HG03139 (cell line): ENCODE measurements around the gene SELENBP1.
"Not testable (repeated sequence)": the region's sequence is repeated elsewhere in the genome, so short reads cannot be mapped to it uniquely, and the experiment has no call there.

Experiments
- ATAC-seq: cut with Tn5 transposase; IDR thresholded peaks from one replicate; pipeline ENCODE4 v1.9.1; 2021; ENCODE audit not compliant: unreplicated experiment

Gene SELENBP1

DNA sequence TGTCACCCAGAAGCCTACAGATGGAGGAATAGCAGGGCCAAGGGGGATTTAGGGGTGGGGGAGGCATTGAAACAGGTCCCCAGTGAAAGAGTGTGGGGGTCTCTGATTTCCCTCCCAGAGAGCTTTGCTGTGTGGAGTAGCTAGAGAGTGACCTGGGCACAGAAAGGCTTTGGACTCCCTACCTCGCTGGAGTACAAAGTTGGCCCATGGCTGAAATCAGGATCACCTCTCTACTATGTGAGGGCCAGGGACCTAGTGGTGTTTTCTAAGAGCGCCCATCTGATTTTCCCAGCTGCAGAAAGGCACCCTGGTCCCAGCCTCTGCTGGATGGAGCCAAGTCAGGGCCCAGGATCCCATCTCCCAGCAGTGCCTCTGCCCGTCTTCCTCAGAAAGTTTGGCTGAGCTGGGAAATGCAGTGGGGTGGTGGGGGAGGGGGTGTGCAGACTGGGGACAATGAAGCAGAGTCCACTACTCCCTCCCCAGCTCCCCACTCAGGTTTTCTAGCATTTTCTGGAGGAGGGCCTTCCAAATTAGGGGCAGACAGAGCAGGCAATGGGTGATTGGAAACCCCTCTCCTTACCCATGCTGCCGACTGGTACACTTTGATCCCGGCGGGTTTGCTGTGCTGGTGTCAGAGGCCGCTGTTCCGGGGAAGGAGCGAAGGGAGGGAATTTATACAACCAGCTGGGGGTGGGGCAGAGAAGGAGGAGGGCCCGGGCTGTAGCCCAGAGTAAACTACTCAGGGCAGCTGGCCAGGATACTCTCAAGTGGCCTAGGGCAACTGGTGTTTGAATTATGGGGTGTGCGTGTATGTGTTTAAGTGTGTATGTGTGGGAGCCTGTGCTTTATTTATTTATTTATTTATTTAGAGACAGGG is at the start of gene SELENBP1:
Gene SELENBP1 (minus strand): TSS at position 648 of the 877 bp plus-strand sequence. CDS start 64 bp downstream, at position 584.
- ATAC-seq: no peak

DNA sequence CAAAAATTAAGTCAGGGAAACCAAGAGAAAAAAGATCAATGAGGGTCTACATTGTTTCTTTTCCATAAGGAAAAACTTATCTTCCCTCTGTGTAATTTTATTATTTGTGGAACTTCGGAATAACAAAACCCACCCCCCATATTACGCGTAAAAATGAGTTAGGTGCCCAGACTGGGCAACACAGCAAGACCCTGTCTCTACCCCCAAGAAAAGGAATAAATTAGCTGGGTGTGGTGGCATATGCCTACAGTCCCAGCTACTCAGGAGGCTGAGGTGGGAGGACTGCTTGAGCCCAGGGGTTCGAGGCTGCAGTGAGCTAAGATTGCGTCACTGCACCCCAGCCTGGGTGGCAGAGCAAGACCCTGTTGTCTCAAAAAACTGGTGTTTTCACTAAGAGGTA is 47.3 kb upstream of the SELENBP1 start:
- ATAC-seq: no peak

DNA sequence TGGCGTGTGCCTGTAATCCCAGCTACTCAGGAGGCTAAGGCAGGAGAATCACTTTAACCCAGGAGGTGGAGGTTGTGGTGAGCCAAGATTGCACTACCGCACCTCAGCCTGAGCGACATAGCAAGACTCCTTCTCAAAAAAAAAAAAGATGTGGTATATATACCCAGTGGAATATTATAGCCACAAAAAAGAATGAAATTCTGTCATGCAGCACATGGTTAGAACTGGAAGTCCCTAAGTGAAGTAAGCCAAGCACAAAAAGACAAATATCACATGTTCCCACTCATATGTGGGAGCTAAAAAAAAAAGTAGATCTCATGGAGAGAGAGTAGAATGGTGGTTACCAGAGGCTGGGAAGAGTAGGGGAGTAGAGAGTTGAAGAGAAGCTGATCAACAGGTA is 45.6 kb upstream of the SELENBP1 start:
- no peak for ATAC-seq

DNA sequence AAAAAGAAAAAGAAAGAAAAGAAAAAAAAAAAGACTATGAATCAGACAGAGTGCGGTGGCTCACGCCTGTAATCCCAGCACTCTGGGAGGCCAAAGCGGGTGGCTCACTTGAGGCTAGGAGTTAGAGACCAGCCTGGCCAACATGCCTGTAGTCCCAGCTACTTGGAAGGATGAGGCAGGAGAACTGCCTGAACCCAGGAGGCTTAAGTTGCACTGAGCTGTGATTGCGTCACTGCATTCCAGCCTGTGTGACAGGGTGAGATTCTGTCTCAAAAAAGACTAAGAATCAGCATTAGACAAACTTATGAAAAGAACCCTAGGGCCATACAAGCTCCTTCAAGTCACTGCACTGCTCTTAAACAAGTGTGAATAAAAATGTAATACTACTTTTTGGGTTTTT is 43.7 kb upstream of the SELENBP1 start:
- ATAC-seq: no peak

DNA sequence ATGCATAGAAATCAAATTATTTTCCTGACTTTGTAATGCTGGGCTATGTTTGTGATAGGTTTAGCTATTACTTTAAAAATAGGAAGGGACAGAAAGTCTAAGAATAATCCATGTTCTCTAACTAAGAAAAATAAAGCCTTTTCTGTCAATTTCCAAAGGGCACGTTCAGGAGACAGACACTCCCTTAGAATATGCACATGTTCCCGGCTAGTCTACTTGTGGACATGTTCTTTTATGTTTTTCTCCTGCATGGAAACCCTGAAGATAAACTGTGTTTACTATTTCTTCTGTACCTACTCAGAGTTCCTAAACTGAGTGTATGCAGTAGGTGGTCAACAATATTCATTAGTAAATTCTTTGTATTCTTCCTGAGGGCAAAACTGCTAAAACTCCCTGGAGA is 39.4 kb upstream of the SELENBP1 start:
- no peak for ATAC-seq

DNA sequence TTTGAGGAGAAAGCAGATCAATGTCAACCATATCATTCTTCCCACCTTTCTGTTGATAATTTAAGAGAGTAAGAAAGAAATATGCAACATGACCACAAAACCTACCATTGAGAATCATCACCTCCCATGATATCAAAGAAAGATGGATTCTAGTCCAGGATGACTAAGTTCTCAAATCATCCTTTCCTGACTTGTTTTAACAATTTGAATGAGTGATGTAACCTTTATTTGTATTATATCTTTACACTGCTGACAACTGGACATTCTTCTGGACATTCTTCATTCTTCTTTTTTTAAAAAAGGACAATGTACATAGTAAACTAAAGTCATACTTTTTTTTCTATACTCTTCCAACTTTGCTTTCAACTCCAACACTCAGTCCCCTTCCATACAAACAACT is 36.4 kb upstream of the SELENBP1 start:
- no peak for ATAC-seq

DNA sequence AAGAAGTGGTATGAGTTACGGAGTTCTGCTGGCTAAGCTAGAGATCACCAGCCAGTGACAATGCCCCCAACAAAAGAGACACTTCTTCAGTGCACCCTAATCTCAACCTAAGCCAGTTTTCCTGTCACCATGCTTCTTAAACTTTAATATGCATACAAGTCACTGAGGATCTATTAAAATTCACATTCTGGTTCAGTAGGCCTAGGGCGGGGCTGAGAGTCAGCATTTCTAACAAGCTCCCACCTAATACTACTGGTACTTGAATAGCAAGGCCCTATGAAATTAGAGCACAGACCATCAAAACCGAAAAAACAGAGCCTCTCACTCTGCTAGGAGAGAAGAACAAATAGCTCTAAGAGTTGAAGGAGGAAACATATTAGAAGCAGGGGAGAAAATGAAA is 34.8 kb upstream of the SELENBP1 start:
- ATAC-seq: no peak

DNA sequence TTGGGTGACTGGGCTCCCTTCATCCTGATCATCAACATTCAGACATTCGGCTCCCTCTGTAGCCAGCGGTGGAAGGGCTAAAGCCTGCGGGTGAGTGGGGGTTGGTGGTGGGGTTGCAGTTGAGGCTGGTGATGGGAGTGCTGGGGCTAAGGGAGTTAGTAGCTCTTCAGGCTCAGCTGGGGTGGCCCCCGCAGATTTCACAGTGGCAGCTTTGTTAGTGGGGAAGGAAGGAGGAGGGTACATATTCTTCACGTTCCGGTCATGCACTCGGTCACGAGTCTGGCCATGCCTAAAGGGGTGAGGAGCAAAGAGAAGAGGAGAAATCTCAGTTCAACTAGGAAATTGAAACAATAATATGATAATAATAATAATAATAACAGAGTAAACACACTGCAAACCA is 33.7 kb upstream of the SELENBP1 start:
- ATAC-seq: no peak

DNA sequence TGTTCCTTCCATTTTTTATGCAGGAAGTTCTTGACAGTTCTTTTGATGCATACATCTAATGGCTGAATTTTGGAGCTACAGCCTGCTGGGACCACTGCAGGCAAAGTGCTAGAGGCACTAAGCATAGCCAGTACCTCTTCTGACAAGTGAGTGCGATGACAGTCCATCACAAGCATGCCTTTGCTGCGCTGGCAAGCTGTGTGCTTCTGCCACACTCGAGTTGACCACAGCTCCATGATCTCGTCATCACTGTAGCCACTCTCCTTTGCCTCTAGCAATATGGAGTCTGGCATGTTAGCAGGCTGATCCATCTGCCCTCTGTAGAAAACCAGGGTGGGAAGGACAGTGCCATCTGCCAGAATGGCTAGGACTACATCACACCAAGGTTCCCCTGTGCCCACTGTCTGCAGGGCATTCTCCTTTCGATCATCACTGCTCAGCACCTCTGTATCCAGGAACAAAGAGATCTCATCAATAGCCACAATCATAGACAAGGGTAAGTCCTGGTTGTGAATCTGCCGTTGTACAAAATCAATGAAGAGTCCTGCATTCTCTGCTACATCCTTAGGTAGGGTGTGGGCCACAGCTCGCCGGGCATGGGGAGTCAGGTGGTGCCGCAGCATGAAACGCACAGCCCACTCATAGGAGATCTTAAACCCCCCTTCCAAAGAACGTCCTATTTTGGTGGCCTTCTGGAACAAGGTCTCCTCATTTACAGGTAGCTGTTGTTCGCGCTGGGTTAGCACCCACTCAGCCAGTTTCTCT is 32.9 kb upstream of the SELENBP1 start:
- ATAC-seq: no peak

DNA sequence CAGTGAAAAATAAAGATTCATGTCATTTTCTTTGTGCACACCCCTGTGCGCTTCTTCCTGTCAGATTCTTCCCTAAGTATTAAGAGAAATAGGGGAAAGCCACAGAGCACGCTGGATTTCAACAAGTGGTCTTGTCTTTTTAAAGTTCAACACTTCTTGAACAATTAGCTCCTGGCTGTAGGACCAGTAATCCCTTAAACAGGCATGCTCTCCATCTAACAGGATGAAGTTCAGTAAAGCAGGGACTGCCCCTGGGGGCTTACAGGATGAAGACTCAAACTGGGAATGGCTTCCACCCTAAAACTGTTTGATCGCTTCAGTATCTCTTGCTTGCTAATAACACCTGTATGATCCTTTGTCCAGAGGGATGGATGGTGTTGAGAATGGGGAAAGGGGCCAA is 31.1 kb upstream of the SELENBP1 start:
- ATAC-seq: no peak

DNA sequence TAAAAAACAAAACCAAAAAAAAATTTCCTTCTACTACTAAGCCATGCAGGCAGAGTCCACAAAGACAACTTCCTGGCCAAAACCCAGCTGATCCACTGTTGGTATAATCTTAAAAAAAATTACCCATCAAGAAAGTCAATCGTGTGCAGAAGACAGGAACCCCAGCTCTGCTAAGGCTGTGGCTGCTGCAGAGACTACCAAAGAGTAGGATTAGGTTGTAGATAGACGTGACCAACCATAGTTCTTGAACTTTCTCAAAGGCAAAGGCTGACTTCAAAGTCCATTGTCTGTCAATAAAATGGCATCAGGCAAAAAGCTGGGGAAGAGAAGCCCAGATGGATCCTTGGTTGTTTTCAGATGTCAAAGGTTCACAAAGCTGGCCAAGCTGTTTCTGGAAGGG is 30.3 kb upstream of the SELENBP1 start:
- ATAC-seq: no peak

DNA sequence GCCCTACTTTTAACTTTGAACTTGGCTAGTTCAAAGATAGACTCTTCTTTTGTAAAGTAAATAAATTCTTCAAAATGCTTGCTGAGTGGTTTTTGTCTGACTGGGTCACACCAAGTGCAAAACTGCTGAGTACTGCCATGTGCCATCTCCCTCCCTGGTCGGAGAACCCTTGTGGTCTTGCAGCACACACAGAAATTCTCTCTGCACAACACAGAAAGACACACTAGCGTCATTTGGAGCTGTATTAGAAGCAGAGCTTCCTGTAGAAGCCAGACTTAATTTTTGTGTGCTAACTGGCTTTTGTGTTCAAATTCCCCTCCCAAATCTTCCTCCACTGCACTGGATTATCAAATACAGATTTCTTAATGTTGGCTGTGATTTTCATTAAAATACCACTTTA is 29.4 kb upstream of the SELENBP1 start:
- ATAC-seq: no peak

DNA sequence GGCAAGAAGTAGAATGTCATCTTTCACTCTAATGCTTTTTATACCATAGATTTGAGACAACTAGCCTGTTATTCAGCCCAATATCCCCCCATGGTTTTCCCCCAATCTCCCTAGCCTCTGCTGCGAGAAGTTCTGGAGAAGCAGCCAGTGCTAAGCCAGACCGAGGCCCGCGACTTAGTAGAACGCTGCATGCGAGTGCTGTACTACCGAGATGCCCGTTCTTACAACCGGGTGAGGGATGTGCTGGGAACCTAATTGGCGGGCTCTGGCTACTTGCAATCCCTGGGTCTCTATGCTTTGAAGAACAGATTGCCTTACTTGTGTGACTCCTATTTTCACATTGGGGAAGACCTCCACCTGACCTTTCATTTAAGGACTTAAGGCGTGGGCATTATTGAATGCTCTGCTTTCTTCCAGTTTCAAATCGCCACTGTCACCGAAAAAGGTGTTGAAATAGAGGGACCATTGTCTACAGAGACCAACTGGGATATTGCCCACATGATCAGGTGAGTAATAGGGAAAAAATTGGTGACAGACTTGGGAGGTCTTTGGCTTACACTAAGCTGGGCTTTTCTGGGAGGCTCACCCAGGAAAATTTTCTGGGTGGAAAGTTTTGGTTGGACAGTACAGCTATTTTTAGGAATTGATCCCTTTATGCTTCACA is 28.8 kb upstream of the SELENBP1 start:
- ATAC-seq: no peak

DNA sequence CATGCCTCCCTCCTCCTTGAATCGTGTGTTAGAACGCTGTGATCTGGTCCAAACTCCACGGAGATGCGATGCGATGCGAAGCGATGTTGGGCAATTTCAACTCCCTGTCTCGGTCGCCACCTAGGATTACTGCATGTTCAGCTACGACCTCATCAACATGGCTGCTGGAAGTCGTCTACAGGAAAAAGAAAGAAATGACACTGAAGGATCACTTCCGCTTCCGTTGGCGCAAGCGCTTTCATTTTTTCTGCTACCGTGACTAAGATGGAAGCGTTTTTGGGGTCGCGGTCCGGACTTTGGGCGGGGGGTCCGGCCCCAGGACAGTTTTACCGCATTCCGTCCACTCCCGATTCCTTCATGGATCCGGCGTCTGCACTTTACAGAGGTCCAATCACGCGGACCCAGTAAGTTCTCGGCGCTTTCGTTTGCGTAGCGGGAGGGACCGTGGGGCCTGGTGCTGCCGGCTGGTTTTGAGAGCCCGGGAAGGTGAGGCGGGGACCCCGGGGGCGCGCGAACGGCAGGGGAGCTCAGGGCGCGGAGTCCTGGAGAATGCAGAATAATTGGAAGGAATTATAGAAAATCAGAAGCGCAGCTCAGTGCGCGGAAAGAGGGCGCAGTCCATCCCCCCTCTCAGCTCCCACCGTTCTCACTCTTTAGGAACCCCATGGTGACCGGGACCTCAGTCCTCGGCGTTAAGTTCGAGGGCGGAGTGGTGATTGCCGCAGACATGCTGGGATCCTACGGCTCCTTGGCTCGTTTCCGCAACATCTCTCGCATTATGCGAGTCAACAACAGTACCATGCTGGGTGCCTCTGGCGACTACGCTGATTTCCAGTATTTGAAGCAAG is 27.0 kb upstream of the SELENBP1 start, which contains the start of gene PSMB4:
Gene PSMB4 (plus strand): TSS at position 250 of the 848 bp plus-strand sequence. CDS start 15 bp downstream, at position 265.
- peak; percentile 87 for ATAC-seq

DNA sequence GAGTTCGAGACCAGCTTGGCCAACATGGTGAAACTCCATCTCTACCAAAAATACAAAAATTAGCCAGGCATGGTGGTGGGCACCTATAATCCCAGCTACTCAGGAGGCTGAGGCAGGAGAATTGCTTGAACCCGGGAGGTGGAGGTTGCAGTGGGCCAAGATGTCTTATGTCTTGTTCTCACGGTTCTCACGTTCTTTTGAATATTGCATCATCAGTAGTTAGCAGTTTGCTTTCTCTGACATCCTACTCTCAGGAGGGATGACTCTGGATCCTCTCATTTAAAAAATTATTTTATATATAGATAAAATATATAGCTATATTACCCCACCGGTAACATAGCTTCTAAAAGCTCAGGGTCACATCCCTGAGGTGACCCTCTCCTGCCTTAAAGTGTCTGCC is 23.8 kb upstream of the SELENBP1 start:
- ATAC-seq: not testable (repeated sequence)

DNA sequence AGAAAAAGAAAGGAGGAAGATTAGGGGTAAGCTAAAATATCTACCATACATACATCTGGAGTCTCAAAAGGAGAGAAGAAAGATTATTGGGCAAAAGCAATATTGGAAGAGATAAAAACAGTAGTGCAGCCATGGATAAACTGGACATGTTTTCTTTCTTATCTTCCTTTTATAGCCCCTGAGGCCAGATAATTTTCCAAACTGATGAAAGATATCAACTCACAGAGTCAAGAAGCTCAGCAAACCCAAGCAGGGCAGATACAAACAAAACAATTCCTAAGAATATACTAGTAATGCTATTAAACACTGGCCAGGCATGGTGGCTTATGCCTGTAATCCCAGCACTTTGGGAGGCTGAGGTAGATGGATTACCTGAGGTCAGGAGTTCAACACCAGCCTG is 21.1 kb upstream of the SELENBP1 start:
- no peak for ATAC-seq

DNA sequence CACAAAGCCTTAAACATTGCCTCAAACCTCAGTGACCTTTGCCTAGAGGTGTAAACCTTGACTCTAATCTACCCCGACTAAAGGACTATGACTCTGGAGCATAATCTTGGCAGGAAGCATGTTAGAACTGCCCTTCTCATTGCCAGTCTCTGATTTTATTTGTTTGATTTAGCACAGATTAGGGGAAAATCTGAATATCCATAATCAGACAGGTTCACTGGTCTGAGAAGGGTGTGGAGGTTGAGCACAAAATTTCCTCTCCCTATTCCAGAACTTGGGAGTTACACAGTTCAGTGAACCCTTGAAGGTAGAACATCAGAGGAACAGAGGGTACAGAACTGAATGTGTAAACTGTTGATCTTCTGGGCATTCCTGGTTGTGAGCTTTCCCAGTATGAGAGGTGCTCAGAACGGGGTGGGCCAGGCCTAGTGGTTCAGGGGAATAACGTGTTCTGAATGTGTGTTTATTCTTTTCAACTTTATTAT is 18.6 kb upstream of the SELENBP1 start:
- no peak for ATAC-seq

DNA sequence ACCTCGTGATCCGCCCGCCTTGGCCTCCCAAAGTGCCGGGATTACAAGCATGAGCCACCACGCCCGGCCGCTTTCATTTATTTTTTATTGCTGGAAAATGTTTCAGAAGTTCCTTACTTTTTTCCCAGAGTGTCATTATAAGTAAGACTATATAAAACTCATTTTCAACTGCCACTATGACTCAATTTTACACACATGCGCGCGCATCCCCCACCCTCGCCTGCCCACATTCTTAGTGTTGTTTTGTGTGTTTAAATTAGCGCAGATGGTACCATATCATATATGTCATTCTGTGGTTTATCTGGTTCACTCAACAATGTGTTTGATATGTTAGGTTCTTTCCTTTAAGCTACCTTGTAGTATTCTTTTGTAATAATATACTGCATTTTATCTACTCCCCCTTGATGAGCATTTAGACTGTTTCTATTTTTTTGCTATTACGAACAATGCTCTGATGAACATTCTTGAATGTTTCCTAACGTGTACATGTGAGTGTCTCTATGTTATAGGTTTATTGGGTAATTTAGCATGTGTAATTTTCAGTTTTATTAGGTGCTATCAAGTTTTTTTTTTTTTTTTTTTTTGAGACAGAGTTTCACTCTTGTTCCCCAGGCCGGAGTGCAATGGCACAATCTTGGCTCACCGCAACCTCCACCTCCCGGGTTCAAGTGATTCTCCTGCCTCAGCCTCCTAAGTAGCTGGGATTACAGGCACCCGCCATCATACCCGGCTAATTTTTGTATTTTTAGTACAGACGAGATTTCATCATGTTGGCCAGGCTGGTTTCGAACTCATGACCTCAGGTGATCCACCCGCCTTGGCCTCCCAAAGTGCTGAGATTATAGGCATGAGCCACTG is 17.9 kb upstream of the SELENBP1 start:
- ATAC-seq: not testable (repeated sequence)

DNA sequence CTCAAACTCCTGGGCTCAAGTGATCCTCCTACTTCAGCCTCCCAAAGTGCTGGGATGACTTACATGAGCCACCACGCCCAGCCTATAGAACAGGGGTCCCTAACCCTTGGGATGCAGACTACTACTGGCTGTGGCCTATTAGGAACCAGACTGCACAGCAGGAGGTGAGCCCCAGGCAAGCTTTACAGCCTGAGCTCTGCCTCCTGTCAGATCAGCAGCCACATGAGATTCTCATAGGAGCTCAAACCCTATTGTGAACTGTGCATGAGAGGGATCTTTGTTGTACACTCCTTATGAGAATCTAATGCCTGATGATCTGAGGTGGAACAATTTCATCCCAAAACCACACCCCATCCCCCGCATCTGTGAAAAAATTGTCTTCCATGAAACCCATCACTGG is 13.5 kb upstream of the SELENBP1 start:
- no peak for ATAC-seq

DNA sequence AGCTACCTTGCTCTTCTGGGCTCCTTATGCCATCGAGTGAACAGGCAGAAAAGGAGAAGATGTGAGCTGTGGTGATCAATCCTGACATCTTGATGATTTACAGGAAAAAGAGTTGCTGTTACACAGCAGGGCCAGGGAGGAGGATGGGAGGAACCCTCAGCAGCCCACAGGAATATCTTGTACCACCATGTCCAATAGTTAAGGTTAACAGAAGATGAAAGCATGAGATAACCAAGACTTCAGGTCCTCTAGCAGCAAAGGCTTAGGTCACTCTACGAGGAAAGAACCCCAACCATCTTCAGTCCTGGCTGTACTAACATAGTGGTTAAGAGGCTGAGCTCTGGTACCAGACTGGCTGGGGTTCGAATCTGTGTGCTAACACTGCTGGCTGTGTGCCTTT is 12.1 kb upstream of the SELENBP1 start:
- no peak for ATAC-seq
